ENCODE data around the gene TRA2B.

GRCh38 chr3:185927501-185928200 lies 10.2 kb downstream of the TRA2B start:
- no peak for TF ChIP-seq CTCF (IDR thresholded peaks at IDR 0.05 in 8 of 11, conservative IDR thresholded peaks at IDR 0.05 in 3 of 11)
- no peak for TF ChIP-seq POLR2AphosphoS5 (IDR thresholded peaks at IDR 0.05)
